ENCODE measurements around the gene MYRIP. TPM values are rescaled to one million over a fixed set of nuclear protein-coding genes. Genes with fewer than 3 reads are reported as not detected.

MYRIP gene
- total and polyA plus RNA-seq, 2 experiments from 2014 or later, result 1.5 to 1.8 TPM

- TF ChIP-seq ETS1 (IDR thresholded peaks at IDR 0.05) (no peak), JUNB (IDR thresholded peaks at IDR 0.05; ENCODE audit: unreplicated experiment) (no peak), CREB1 (CRISPR knock-in tag; IDR thresholded peaks at IDR 0.05; ENCODE audit: low read depth) (no peak), POLR2AphosphoS5 (IDR thresholded peaks at IDR 0.05; ENCODE audit: low read depth) (no peak), EZH2phosphoT487 (IDR thresholded peaks at IDR 0.05; ENCODE audit: unreplicated experiment) (no peak), EZH2 (IDR thresholded peaks at IDR 0.05; ENCODE audit: low read depth, unreplicated experiment) (no peak)
These were observed 209.0 kb downstream of the MYRIP start (continued) for GRCh38 chr3:40018369-40018768.

- no peak overlapping the region for H3K4me2 ChIP-seq
These were observed 210.0 kb downstream of the MYRIP start for GRCh38 chr3:40019376-40019775.

More at GRCh38 chr3:40019376-40019775, 210.0 kb downstream of the MYRIP start:
- Mint-ChIP-seq H3K36me3 (ENCODE audit: low read depth) (peaks cover 3% of the 10 kb centered on the region), H3K27me3 (ENCODE audit: insufficient read depth, low read depth, poor library complexity) (no peaks in the 10 kb centered on the region), H3K4me3 (no peak overlapping the region), H3K27ac (no peak overlapping the region), H3K9me3 (peaks cover 4% of the 10 kb centered on the region; the same call in 2 of the 3 replicates), H3K4me1 (peaks cover 10% of the 10 kb centered on the region)
- no peak overlapping the region for H2AFZ ChIP-seq
- H3F3A ChIP-seq (replicated peaks; ENCODE audit: low read depth), result no peaks in the 10 kb centered on the region
- H3K36me3 ChIP-seq (ENCODE audit: insufficient read depth), result no peaks in the 10 kb centered on the region; the same call in 1 of the 2 replicates
- H3K27ac ChIP-seq (ENCODE audit: low read depth), result no peak overlapping the region
- TF ChIP-seq STAT1 (IDR thresholded peaks at IDR 0.05; ENCODE audit: unreplicated experiment) (no peak), CREB1 (CRISPR knock-in tag; IDR thresholded peaks at IDR 0.05; ENCODE audit: low read depth) (no peak), REST (IDR thresholded peaks at IDR 0.05; ENCODE audit: unreplicated experiment) (no peak)
- H4K20me1 ChIP-seq (replicated peaks; ENCODE audit: insufficient read depth), result no peaks in the 10 kb centered on the region
- no peaks in the 10 kb centered on the region for H3K79me2 ChIP-seq (replicated peaks; ENCODE audit: insufficient read depth)
- DNase-seq (ENCODE audit: low spot score) (no peak), ATAC-seq (no peak)
- H3K4me3 ChIP-seq, result no peak overlapping the region
- H3K27me3 ChIP-seq (ENCODE audit: insufficient read depth), result no peaks in the 10 kb centered on the region
- no peaks in the 10 kb centered on the region for H3K4me1 ChIP-seq (ENCODE audit: insufficient read depth)
- H3K9me2 ChIP-seq (ENCODE audit: insufficient read depth), result no peaks in the 10 kb centered on the region; the same call in none of the 2 replicates
